Stimulated activated CD8-positive, alpha-beta memory T cell treated with anti-CD3 and anti-CD28 coated beads, Interleukin-2, amount 100 ng/mL, for 1 hour (primary cell): Measurements from ENCODE around the gene TUSC2.

Source experiments
- DNase-seq, 2 donors: peaks; one replicate each; pipeline ENCODE4 v3.0.0-alpha.2; 2020; ENCODE audit warnings: low read depth in 2 of 2

Gene TUSC2

DNA sequence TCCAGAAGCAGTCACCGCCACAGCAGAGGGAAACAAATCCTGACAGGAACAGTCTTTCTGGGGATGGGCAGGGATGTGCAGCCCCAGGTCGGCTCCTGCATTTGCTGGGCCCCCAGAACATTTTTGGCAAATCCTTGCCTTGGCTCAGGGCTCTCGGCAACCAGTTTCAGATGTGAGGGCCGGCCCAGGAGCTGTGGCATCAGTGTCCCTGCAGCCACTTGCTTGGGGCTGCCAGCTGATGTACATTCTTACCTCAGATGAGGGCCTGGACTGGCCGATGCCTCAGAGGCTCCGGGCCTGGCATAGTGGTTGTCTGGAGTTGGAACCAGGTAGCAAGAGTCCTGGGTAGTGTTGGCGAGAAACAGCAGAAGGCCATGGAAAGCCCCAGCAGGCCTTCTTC is 26.8 kb upstream of the TUSC2 start:
- DNase-seq, result no peak

- DNase-seq, result no peak
Measured at GRCh38 chr3:50354186-50354764, 26.3 kb upstream of the TUSC2 start.

DNA sequence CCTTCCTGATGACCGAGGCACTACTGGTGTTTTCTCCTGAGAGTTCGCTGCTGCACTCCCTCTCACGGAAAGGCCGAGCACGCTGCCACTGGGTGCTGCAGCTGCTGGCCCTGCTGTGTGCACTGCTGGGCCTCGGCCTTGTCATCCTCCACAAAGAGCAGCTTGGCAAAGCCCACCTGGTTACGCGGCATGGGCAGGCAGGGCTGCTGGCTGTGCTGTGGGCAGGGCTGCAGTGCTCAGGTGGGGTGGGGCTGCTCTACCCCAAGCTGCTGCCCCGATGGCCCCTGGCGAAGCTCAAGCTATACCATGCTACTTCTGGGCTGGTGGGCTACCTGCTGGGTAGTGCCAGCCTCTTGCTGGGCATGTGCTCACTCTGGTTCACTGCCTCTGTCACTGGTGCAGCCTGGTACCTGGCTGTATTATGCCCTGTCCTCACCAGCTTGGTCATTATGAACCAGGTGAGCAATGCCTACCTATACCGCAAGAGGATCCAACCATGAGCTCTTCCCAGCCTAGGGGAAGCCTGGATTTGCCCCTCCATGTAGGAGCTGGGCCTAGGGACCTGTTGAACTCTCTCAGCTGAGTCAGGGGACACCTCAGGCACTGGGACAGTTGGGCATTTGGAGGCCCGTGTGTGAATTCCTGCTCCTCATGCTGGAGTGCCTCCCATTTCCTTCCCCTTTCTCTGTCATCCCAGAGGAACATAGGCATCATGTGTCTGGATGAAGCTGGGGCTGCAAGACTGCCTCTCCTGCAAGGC is 25.4 kb upstream of the TUSC2 start:
- no peak for DNase-seq

DNA sequence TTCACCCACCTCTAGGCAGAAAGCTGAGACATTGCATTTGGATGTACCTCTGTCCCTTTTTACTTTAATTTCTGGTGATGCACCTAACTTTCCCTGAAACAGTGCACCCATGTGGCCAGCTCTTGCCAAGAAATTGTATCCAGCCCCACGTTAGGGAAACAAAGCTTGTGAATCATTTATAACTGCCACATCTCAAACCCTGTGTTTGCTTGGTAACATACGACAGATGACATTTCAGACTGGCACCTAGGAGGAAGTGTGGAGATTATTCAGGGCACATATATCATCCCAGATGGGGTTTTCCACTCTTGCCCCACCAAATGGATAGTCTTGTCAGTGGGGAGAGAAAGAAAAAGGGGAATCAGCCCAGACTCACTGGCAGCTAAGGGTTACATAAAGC is 24.8 kb upstream of the TUSC2 start:
- no peak for DNase-seq

- DNase-seq, result no peak
Measured at GRCh38 chr3:50351323-50351697, 23.3 kb upstream of the TUSC2 start.

DNA sequence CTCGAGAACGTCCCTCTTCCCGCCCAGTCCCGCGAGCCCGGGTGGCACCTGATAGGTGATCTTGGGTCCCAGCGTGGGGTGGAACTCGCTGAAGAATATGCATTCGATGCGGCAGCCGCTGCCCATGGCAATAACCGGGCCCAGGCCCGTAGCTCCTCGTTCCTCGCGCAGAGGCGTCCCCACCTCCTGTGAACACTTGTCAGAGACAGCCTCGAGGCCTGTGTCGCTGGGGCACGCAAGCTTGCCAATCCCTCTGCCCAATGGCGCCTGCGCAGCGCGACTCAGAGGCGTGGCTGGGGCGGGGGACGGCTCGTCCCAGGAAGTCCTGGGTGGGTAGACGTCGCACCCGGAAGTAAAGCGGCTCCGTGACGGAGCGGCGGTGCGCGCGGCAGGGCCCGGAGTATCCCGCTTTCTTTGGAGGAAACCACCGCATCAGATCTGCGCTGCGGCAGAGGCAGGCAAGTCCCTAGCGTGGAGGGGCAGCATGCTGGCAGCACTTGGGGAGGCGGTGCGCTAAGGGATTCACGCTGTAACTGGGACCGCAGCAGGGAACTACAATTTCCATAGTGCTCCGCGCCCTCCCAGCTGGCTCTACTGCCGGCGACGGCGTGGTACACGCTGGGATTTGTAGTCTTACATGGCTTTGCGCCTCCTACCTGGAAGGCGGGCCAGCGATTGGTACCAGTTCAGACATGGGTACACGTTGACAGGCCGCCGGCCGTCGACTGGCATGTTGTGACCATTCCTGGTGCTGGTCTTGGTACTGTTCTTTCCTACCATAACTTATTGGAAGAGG is 22.7 kb upstream of the TUSC2 start, which contains the start of the genes CYB561D2 and NPRL2:
Gene CYB561D2, plus strand, starts transcription at position 336 of the 796 bp plus-strand sequence. CDS start 572 bp downstream, outside the sequence.
Gene NPRL2, minus strand, starts transcription at position 249 of the 796 bp plus-strand sequence. Its CDS starts 123 bp downstream, at position 126.
- DNase-seq, result peak; percentile 98 to 99

GRCh38 chr3:50350213-50350526 is 22.1 kb upstream of the TUSC2 start:
- DNase-seq, result no peak

DNA sequence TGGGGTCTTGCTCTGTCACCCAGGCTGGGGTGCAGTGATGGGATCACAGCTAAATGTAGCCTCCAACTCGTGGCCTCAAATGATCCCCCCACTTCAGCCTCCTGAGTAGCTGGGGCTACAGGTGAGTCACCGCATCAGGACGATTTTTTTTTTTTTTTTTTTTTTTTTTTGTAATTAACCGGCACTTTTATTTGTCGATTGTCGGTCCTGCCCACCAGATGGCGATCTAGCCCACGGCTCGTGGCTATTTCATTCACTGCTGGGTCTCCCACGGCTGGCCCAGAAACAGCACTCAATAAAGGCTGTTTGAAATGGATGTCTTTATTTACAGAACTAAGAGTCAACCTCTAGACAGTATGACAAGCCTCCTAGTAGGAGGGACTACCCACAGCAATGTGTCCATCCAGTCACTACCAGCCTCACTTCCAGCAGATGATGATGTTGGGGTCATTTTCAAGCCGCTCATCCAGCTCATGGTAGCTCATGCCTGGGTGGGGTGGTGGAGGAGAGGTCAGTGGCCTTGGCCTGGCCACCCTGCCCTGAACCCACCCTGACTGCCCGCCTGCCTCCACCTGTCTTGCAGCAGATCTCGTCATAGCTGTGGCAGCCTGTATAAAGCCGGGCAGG is 19.3 kb upstream of the TUSC2 start:
- peak; percentile 53 to 60 for DNase-seq

GRCh38 chr3:50345586-50346234 is 17.7 kb upstream of the TUSC2 start, which contains the start of gene ZMYND10:
ZMYND10 (minus strand) TSS chr3:50345732; CDS start chr3:50345579, 153 bp downstream.
- DNase-seq, result peak in 1 of 2 donors; percentile 58

DNA sequence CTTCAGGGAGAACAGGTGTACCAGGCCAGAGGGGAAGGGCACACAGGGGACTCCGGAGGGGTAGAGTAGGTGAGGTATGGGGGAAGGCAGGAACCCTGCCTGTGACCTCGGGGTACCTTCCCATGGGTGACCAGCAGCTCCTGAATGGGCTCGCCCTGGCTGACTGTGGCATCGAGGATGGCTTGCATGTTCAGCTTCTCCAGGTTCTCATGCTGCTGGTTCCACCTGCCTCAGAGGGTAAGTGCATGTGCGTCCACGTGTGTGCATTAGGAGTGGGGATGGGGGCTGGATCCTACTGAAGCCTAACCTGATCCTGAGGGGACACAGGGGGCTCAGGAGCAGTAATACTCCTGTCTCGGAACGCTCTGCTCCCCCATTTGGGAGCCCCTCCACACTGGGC is 17.0 kb upstream of the TUSC2 start:
- DNase-seq, result no peak

- DNase-seq, result no peak
Measured at GRCh38 chr3:50342813-50343633, 15.0 kb upstream of the TUSC2 start.

- DNase-seq, result no peak
Measured at GRCh38 chr3:50341996-50342650, 14.1 kb upstream of the TUSC2 start.

DNA sequence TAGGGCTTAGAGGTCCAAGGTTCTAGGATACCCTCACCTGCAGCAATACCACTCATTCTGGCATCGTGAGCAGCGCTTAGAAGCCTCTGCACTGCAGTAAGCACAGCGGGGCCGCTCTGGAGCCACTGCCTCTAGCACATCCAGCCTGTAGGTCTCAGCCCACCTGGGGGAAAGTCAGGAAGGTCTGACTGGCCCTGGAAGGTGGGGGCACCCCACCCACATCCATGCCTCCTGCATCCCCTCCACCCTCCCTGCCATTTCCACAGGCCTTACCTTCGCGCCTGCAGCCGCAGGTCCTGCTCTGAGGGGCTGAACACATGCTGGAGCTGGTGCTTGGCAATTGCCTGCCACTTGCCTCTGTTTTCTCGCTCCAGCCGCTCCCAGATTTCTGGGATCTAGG is 13.5 kb upstream of the TUSC2 start:
- DNase-seq, result no peak

DNA sequence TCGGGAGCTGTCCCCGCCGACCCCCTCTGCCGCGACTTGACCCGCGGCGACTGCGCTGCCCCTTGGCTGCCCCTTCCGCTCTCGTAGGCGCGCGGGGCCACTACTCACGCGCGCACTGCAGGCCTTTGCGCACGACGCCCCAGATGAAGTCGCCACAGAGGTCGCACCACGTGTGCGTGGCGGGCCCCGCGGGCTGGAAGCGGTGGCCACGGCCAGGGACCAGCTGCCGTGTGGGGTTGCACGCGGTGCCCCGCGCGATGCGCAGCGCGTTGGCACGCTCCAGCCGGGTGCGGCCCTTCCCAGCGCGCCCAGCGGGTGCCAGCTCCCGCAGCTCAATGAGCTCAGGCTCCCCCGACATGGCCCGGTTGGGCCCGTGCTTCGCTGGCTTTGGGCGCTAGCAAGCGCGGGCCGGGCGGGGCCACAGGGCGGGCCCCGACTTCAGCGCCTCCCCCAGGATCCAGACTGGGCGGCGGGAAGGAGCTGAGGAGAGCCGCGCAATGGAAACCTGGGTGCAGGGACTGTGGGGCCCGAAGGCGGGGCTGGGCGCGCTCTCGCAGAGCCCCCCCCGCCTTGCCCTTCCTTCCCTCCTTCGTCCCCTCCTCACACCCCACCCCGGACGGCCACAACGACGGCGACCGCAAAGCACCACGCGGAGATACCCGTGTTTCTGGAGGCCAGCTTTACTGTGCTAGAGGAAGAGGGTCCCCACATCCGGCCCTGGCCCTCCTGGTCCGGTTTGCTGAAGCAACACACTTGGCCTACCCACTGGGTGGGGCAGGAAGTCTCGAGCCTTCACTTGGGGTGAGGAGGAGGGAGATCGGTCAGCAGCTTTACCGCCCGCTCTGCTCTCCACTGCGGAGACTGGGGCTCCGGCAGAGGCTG is 12.7 kb upstream of the TUSC2 start, which contains the start of gene RASSF1:
Gene RASSF1, minus strand, starts transcription at position 389 of the 882 bp plus-strand sequence. Its CDS starts 31 bp downstream, at position 358.
- DNase-seq, result peak in 1 of 2 donors; percentile 39

GRCh38 chr3:50340147-50340447 is 12.1 kb upstream of the TUSC2 start:
- no peak for DNase-seq

GRCh38 chr3:50339485-50340146 is 11.6 kb upstream of the TUSC2 start:
- no peak for DNase-seq

GRCh38 chr3:50338965-50339364 is 10.9 kb upstream of the TUSC2 start:
- no peak for DNase-seq

GRCh38 chr3:50337175-50337861 is 9.3 kb upstream of the TUSC2 start:
- DNase-seq, result peak; percentile 83 to 88
